Tibial nerve (tissue), 3 donors: ENCODE measurements around the gene KIRREL3.

Experiments used
- CTCF ChIP-seq, 5 experiments: fragments of 200-600 bp in 3 of 5; fragments of 450-650 bp in 2 of 5; sonication (generic) in 3 of 5; IDR thresholded peaks; one replicate each; pipeline ENCODE4 v1.5.1; 2016 to 2019; ENCODE audit warnings: antibody characterized with exemption in 5 of 5, mild to moderate bottlenecking in 3 of 5, moderate library complexity in 2 of 5
- POLR2A ChIP-seq, 2 donors: fragments of 450-650 bp; IDR thresholded peaks; one replicate each; pipeline ENCODE4 v1.6.1; 2017; ENCODE audit warnings: antibody characterized with exemption in 2 of 2, mild to moderate bottlenecking in 2 of 2, moderate library complexity in 2 of 2

DNA sequence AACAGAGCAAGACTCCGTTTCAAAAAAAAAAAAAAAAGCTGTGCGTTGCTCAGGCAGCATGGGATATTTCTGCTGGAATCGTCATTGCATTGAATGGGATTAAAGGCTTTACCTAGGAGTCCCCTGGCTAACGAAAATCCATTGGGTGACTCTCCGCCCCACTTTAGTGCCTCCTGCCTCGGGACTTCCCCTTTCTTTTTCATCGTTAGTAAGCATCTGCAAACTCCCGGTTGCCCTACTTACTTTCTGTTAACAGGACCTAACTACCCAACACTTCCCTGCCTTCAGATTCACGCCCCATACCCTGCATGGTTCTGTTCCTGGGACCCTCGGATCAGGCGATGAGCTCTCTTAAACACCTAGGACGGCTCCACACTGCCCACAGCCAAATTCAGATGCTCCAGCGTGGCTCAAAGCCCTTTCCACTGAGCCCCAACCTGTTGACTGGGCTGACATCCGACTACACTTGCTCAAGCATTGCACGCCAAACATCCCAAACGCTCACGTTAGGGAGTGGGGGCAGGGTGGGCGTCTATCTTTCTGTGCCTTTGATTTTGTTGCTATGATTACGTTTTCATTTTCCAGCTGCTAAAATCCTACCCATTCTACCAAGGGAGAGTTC lies 501.3 kb downstream of the KIRREL3 start:
- TF ChIP-seq POLR2A (IDR thresholded peaks at IDR 0.05) (no peak), CTCF (IDR thresholded peaks at IDR 0.05) (no peak)
